HG03575 (cell line): ENCODE data around the gene VGF.

Experiments
- ATAC-seq: cut with Tn5 transposase; IDR thresholded peaks from one replicate; pipeline ENCODE4 v1.9.1; 2021; ENCODE audit not compliant: unreplicated experiment, insufficient number of reproducible peaks, low FRiP score; ENCODE audit errors: extremely low read depth

VGF gene

GRCh38 chr7:101168412-101169049, 3.2 kb upstream of the VGF start:
- no peak for ATAC-seq

DNA sequence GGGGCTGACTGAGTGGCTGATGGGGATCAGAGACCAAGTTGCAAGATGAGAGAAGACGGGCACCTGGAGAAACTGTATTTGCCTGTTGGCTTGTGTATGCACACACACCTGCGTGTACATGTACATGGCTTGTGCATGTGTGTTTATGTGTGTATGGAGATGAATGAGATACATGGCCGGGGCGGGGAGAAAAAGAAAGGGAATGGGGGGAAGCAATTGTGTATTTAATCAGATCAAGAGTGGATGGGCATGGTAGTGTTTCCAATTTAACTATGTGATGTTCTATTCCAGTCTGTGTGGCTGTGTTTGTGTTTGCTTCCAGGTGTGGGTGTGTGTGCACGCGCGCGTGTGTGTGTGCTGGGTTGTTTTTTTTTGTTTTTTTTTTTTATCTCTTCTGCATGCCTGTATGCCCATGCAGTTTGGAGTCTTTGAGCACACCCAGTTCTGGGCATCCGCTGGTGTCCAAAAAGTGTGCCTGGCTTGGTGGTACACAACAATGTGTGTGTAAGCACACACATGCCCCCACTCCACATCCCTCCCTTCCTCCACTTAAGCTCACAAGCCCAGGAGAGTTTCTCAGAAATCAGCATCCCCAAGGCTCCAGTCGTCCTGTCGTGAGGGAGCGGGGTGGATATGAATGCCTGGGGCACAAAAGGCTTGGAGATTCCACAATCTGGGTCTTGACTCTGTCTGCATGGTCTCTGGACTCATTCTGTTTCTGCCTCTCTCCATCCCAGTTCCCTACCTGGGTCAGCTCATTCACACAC, 2.5 kb upstream of the VGF start:
- ATAC-seq = no peak

DNA sequence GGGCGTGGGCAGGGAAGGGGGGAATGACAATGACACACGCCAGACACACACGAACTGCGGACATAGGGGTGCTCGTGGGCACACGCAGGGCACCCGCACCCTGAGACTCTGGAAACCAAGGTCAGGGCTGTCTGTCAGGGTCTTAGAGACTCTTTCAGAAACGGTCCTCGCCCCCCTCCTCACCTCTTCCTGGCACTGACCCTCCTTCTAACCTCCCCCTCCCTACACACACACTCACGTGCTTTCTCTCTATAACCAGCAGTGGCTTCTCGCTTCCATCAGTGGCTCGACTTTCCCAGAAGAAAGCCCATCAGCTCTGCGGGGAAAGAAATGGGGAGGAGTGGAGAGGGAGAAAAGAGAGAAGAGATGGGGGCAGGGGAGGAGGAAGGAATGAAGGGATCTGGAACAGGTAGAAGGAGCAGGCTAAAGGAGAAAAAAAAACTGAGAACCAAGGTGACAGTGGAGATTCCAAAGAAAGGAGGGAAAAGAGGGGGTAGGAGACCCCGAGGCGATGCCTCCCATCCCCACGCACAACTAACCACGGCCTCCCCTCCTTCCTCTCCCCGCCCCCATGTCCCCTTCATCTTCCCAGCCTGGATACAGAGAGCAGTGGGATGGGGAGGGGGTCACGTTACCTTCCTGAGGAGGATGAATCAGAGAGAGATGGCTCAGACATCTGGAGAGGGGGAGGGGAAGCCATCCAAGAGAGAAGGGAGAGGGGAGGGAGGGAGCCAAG, 1.7 kb upstream of the VGF start:
- ATAC-seq = no peak

DNA sequence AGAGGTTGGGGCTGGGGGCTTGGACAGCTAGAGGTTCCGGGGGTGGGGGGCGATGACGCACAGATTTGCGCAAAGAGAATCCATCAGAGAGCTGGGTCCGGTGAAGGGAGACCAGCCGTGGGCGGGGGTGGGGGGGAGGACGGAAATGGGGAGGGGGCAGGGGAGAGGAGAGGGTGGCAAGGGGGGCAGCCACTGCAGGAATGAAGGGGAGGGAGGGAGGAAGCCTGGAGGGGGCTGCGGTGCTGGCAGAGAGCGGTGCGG, 1.2 kb upstream of the VGF start:
- ATAC-seq = no peak

- no peak for ATAC-seq
Measured at GRCh38 chr7:101165958-101166647, 734 bp upstream of the VGF start.

DNA sequence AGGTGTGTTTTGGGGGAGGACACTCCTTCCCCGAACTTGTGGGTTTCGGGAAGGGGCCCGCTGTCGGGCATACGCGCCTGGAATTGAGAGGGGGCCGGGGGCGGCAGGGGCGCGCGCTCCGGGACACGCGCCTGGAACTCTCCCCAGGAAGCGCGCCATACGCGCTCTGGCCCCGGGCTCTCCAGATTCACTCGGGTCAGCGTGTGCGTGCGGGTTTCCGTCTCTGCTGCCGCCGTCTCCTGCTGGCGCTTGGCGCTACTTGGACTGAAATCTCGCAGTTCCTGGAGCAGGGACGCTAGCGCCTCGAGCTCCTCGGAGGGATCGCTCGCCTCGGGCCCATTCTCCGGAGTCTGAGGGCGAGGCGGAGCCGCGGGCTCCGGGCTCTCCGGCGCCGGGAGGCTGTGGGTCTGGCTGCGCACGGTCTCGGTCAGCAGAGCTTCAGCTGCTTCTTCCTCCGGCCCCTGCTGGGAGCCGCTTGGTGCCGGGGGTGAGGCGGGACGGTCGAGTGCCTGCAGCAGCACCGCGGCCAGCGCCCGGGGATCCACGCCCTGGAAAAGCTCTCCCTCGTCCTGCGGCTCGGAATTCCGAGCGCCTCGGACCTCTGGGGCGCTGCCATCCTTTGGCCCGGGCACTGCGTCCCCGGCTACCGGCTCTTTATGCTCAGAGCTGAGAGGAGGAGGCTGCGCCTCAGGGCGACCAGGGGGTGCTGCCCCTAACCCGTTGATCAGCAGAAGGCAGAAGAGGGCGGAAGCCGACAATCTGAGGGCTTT, 1.1 kb downstream of the VGF start:
- no peak for ATAC-seq

DNA sequence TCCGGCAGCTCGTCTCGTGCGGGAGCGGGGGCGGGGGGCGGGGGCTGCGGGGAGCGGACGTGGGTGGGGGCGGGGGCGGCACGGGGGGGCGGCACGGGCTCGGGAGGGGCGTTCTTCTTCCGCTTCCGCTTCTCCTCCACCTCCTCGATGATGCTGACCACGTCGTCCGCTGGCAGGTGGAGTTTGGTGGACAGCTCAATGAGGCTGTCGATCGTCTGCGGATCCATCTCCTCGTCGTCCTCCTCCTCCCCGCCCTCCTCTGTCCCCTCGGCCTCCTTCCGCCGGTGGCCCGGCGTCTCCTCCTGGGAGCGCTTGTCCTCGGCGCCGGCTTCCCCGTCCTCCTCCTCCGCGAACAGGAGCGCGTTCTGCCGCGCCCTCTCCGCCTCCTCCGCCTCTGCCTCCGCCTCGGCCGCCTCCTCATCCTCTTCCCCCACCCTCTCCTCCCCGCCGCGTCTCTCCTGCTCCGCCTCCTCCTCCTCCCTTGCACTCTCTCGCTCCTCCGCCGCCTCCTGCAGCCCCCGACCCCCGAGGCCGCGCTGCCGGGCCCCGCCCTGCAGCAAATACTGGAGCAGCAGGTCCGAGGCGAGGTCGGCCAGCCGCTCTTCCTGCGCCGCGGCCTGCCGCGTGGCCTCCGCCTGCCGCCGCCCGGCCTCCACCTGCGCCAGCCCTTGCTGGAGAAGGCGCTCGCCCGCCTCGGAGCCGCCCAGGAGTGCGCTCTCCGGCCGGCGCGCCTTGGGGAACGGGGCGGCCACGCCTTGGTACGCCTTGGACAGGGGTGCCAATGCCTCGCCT, 1.9 kb downstream of the VGF start:
- ATAC-seq = no peak

- ATAC-seq = no peak
Measured at GRCh38 chr7:101162551-101163278, 2.7 kb downstream of the VGF start.

- ATAC-seq = no peak
Measured at GRCh38 chr7:101161692-101162471, 3.5 kb downstream of the VGF start.

DNA sequence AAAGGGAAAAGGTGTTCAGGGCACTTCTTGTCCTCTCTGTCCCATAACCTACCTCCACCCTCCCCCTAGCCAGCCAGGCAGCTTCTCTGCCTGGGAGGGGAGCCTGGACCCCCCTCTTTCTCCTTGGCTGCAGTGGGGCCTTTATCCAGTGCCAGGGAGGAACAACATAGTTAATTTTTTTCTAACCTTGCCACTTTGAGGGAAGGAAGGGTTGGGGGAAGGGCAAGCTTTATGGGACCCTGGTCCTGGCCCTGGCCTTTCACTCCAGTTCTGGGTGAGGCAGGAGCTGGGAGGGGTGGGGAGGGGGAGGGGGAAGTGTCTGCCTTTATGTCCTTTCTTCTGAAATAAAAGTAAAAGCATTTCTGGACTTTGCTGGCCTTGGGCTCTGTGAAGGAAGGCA, 4.5 kb downstream of the VGF start:
- ATAC-seq = no peak

GRCh38 chr7:101159696-101160674, 5.4 kb downstream of the VGF start:
- ATAC-seq = no peak

DNA sequence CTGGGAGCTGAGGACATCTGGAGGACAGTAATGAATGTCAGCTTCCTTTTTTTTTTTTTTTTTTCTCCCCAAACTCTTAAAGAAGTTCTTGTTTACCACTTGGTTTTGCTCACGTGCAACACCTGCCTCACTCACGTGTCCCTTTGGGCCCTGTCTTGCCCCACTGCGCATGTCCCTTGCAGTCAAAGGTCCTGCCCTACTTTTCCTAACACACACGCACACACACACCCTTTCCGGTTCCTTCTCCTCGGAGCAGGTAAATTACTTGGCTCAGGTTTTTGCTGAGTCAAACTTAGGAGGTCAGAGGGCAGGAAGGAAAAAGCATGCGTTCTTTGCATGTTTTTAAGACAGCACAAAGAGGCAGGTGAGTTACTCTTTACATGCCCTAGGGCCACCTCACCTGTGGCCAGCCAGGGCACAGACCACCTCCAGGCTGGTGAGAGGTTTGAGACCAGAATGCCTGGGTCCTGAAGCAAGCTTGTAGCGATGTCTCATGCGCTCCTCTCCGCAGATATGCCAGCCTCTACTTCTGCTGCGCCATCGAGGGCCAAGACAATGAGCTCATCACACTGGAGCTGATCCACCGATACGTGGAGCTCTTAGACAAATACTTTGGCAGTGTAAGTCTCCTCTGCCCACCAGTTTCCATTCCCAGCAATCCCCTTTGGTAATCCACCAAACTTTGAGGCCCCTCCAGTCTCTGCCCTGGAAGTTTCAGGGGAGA, 8.3 kb downstream of the VGF start:
- no peak for ATAC-seq

- no peak for ATAC-seq
Measured at GRCh38 chr7:101156277-101156676, 9.1 kb downstream of the VGF start.

DNA sequence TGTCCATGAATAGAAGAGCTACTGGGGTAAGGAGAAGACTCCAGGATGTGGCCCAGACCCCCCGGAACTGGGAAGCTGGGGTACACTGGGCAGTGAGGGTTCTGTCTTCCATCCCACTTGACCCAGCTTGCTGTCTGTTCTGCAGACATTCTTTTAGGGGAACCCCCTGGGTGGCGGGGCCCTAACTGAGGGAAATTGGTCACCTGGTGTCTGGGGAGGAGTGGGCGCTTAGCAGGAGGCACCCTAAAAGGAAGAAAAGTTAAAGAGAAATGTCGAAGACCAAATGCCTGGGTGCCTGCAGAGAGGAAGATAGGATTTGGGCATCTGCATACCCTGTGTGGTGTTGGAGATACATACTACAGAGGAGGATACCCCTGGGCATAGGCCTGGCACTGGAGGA, 10.1 kb downstream of the VGF start:
- no peak for ATAC-seq

- ATAC-seq = no peak
Measured at GRCh38 chr7:101154693-101155102, 10.7 kb downstream of the VGF start.
